LNCaP clone FGC (cell line): ENCODE results near the gene HPRT1.

Experiments used
- DNase-seq: peaks from one replicate; pipeline ENCODE4 v3.0.0-alpha.2; 2011; ENCODE audit warnings: low read depth
- H3K4me3 ChIP-seq: 2 replicates; pipeline ENCODE4 v1.5.1; 2011; ENCODE audit warnings: mild to moderate bottlenecking, low read depth, low read length, control low read depth
- TF ChIP-seq, protein P1 (sequence below): IDR thresholded peaks from 2 replicates; pipeline ENCODE4 v1.5.1; 2012; ENCODE audit warnings: mild to moderate bottlenecking; ENCODE audit not compliant: control insufficient read depth, insufficient read depth; ENCODE audit errors: extremely low read depth

HPRT1 gene

DNA sequence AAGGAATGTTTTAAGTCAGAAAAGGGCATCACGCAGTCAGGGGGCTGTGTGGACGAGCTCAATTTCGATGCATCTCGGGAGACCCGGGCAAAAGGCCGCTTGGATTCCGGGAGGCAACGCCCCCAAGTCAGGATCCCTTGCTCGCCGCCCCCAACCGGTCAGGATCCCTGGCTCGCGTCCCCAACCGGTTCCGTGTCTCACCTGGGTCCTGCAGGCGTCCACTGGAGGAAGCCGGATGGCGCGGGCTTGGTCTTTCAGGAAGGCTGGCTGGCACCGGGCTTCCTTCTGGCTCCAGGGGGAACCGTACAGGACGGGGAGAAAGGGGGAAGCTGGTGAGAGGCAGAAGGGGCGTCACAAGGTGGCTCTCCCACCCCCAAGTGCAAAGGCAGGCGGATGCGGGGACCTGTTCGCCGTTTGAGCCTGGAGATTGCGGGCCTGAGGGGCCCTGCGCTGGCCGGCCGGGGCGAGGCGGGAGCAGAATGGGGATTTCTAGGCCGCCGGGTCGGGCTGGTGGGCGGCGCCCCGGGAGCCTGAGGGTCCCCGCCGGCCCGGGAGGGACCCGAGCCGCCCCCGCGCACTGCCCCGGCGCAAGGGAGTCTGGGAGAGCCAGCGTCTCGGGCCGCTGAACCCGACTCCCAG lies 84.7 kb downstream of the HPRT1 start:
- no peak overlapping the region for H3K4me3 ChIP-seq
- TF ChIP-seq, protein P1, sequence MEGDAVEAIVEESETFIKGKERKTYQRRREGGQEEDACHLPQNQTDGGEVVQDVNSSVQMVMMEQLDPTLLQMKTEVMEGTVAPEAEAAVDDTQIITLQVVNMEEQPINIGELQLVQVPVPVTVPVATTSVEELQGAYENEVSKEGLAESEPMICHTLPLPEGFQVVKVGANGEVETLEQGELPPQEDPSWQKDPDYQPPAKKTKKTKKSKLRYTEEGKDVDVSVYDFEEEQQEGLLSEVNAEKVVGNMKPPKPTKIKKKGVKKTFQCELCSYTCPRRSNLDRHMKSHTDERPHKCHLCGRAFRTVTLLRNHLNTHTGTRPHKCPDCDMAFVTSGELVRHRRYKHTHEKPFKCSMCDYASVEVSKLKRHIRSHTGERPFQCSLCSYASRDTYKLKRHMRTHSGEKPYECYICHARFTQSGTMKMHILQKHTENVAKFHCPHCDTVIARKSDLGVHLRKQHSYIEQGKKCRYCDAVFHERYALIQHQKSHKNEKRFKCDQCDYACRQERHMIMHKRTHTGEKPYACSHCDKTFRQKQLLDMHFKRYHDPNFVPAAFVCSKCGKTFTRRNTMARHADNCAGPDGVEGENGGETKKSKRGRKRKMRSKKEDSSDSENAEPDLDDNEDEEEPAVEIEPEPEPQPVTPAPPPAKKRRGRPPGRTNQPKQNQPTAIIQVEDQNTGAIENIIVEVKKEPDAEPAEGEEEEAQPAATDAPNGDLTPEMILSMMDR = no peak
- no peak for DNase-seq

DNA sequence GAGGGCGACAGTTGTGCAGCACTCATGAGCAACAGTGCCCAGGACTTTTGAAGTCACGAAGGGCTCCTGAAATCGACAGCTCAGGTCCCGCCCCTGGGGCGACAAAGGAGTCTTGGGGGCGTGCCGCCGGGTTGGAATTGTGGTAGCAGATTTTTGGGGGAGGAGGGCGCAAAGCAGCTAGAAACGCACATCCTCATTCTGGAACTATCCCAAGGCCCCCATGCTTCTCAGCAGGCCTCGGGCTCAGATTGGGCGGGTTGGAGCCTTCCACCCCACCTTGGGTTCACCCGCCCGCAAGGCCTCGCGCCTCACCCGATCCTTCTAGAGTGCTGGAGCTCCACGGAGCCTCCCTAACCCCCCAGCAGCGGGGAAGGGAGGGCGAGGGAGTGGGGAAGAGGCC lies 85.5 kb downstream of the HPRT1 start:
- no peak for DNase-seq
- TF ChIP-seq, protein P1 = no peak
- H3K4me3 ChIP-seq = no peak overlapping the region

DNA sequence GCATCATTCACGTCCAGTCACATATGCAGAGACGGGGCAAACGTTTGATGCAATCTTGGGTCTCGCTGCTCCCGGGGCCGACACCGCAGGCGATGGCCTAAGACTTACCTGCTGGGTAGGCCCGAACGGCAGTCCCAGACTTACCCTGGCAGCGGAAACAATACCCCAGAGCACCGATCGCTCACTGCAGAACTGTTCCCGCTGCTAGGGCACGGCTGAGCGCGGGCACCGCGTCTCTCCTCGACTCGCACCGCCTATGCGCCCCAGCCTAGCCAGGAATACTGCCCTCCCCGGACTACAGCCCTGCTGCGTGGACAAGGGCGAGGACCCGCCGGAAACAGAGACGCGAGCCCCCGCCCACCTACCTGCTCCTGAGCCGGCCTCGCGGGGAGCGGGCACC lies 86.2 kb downstream of the HPRT1 start:
- no peak overlapping the region for H3K4me3 ChIP-seq
- TF ChIP-seq, protein P1 = no peak
- no peak for DNase-seq

DNA sequence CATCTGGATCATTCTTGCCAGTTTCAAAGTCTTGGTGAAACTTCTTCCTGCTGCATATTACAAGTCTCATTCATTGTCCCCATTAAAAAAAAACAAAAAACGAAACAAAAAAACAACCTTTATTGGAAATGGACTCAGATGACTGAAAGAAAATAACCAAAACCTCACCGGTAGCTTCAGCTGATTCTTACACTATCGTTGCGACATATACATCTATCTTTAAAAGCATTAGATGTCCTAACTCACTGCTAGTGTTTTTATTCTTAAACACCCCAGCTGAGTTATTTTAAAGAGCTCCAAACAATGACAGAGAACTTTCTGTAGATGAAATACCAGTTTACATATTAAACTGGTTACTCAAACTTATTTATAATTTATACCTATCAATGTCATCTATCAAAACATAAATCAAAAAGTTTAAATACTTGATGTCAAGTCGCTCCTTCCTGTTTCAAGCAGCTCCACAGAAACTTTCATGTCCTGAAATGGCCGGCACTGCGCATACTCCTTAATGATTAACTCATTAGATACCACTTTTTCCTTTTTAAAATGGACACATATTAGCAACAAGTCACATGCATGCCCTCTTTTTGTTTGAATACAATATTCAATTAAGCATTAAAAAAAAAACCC lies 87.2 kb downstream of the HPRT1 start:
- H3K4me3 ChIP-seq = no peak overlapping the region
- TF ChIP-seq, protein P1 = no peak
- no peak for DNase-seq

- TF ChIP-seq, protein P1 = no peak
- no peak for DNase-seq
- H3K4me3 ChIP-seq = peak overlapping the region; percentile 62
Observed at GRCh38 chrX:134548257-134549201, 88.6 kb downstream of the HPRT1 start.
